GM18517 (cell line): ENCODE measurements around the gene NKAIN2.
"Not testable (repeated sequence)": the region's sequence is repeated elsewhere in the genome, so short reads cannot be mapped to it uniquely, and the experiment has no call there.

Experiments used
- ATAC-seq: cut with Tn5 transposase; IDR thresholded peaks from one replicate; pipeline ENCODE4 v1.9.1; 2021; ENCODE audit warnings: mild to moderate bottlenecking, moderate library complexity; ENCODE audit not compliant: unreplicated experiment

The NKAIN2 gene

DNA sequence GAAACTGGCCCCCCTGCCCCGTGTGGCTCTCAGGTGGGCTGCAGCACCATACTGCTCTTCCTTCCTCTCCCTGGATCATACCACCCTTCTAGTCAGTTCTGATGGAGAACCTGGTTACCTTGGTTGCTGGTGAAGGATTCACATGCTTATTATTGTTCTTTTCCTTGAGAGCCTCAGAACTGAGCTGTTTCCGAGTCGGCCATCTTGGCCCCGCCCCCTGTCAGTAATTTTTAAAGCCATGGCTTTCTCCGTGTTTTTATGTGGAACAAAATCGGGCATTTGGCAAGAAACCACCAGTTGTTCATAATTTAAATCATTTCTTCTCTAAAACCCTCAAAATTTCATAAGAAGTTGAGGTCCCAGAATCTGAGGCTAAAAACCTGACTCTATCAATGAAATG lies 493.8 kb downstream of the NKAIN2 start:
- ATAC-seq = no peak

DNA sequence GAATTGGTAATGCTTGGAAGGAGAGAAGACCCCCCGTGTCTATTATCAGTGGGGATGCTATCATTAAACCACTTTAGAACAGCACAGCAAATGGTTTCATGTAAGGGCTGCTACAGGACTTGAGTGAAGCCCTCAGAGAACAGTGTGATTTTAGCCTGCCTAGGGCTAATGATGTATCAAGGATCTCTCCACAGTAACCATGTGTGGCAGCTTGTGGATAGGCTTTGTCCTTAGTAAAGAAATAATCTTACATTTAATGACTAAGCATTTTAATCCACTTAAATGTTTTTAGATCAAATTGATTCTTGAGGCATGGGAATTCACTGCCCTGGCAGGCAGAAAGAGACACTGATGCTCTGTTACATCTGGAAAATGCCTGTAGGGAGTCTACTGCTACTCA lies 495.1 kb downstream of the NKAIN2 start:
- ATAC-seq = no peak

DNA sequence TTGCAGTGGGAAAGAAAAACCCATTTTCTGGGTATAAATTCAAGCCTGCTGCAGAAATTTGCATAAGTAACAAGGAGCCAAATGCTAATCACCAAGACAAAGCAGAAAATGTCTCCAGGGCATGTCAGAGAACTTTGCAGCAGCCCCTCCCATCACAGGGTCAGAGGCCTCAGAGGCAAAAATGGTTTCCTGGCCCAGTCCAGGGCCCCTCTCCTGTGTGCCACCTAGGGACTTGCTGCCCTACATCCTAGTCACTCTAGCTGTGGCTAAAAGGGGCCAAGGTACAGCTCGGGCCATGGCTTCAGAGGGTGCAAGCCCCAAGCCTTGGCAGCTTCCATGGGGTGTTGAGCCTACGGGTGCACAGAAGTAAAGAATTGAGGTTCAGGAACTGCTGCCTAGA lies 497.2 kb downstream of the NKAIN2 start:
- ATAC-seq = not testable (repeated sequence)

DNA sequence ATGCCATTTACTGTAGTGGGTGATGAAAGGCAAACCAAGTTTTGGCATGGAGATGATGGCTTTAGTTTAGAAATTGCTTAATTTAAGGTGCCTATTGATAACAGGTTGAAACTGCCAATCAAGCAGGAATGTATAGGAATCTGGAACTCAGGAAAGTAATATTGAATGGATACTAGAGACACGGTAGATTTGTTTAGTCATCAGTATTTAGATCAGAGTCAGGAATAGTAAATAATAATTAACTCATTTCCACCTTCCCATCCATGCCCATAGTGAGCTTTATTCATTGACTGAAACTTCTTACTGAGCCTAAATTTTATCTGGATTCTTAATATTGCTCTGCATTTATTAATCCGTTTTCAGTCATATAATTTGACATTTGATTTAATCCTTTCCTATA lies 500.3 kb downstream of the NKAIN2 start:
- ATAC-seq = no peak

DNA sequence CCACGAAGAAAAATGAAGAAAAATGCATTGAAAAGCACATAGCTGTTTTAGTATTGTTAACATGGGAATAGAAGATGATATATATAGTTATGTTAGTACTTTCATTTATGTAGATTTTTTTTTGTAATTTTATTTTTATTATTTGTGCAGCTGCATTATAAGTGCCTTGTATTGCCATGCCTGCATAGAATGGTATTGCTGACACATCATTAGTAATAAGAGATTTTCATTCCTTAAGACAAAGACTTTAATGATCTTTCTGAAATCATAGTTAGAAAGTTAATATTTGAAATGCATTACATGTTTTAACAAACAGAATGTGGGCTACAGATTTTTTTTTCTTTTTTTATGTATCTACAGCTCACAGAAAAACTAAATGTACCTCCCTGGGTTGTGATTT lies 506.5 kb downstream of the NKAIN2 start:
- ATAC-seq = no peak

DNA sequence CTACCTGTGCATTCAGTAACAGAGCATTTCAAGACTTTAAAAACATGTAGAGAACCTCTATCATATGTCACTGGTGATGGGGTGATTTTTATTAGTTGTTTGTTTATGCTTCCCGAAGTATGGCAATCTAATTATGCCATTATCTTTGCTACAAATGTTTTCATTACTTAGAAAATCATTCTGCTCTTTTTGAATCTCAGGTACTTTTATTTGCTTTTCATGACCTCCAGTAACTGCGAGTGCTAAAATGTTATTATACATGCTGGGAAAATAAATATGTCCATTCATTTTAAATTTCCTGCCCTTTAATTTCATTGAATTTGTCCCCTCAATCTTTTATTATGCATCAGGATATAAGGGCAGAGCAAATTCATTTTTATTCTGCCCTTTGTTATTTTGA lies 515.7 kb downstream of the NKAIN2 start:
- ATAC-seq = no peak

DNA sequence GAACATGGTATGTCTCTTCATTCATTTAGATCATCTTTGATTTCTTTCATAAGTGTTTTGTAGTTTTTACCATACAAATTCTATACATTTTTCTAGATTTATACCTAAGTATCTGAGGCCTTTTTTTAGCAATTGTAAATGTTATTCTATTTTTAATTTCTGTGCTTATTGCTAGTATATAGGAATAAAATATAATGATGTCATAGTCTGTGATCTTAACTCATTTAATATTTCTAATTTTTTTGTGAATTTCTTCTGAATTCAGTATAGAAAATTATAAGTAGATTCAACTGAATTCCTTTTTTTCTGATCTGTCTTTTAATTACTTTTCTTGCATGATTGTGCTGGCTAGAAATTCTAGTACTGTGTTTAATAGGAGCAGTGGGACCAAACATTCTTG lies 520.6 kb downstream of the NKAIN2 start:
- ATAC-seq = no peak

DNA sequence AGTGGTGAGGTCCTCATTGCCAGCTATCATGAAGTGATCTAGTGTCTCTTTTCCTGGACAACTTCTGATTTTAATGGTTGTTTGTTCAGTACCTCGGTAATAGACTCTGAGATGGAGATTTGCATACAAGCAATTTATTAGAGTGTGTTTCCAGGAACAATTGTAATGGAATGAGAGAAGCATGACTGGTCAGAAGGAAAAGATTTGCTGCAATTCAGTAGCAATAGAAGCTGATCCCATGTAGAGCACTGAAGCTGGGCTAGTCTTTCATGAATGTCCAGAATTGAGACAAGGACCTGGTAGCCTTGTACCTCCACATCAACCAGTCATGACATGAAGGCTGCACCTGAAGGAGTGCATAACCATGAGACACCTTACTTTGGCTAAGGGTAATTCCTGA lies 526.5 kb downstream of the NKAIN2 start:
- no peak for ATAC-seq

DNA sequence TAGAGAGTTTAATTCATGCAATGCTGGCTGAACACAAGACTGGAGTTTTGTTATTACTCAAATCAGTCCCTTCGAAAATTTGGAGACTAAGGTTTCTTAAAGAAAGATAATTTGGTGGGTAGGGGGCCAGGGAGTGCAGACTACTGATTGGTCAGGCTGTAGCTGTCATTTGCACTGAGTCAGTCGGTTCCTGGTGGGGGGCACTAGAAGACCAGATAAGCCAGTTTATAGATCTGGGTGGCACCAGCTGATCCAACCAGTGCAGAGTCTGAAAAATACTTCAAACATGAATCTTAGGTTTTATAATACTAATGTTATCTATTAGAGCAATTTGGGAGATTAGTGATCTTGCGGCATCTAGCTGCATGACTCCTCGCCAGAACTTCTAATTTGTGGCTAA lies 530.7 kb downstream of the NKAIN2 start:
- ATAC-seq = no peak

DNA sequence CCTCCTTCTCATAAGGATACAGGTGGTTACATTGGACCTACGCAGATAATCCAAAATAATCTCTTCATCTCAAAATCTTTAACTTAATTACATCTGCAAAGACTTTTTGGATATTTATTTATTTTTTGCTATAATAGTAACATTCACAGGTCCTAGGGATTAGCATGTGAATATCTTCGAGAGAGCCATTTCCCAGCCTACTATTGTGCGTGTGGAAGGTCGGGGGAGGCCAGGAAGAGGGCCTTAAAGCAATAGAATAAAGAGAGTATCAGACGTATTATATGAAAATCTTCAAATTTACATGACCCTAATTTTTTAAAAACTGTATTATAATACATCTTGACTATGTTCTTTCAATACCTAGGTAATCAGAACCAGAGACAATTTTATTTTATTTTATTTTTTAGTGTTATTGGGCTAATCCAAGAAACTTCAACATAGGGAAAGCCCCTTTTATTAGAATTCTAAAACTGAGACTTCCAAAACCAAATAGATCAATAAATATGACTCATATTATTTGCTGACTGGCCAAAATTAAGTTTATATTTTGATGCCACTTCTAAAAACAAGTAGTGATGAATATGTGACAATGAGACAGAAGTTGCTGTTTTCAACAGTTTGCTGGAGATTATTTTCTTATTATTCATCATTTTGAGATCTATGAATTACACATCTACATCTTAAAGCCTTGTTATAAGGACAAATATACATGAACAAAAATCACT lies 536.1 kb downstream of the NKAIN2 start:
- ATAC-seq = no peak

DNA sequence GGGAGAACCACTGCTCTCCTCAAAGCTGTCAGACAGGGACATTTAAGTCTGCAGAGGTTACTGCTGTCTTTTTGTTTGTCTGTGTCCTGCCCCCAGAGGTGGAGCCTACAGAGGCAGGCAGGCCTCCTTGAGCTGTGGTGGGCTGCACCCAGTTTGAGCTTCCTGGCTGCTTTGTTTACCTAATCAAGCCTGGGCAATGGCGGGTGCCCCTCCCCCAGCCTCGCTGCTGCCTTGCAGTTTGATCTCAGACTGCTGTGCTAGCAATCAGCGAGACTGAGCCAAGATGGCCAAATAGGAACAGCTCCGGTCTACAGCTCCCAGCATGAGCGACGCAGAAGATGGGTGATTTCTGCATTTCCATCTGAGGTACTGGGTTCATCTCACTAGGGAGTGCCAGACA lies 544.7 kb downstream of the NKAIN2 start:
- ATAC-seq = not testable (repeated sequence)

DNA sequence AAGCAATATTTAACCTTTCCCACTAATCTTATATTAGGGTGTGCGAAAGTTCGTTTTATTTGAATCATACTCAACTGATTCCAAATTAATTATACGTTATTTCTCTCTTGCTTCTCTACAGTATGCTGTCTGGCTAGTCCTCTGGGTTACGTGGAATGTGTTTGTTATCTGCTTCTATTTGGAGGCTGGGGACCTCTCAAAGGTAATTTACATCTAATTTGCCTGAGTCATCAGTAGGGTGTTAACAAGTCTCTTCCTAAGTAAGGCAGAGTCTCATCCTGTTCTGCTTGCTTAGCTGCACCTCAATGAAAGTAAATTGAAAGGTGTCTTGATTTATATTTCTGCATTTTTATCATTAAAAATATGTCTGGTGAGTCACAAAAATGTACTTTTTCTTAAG lies 551.5 kb downstream of the NKAIN2 start:
- ATAC-seq = no peak

DNA sequence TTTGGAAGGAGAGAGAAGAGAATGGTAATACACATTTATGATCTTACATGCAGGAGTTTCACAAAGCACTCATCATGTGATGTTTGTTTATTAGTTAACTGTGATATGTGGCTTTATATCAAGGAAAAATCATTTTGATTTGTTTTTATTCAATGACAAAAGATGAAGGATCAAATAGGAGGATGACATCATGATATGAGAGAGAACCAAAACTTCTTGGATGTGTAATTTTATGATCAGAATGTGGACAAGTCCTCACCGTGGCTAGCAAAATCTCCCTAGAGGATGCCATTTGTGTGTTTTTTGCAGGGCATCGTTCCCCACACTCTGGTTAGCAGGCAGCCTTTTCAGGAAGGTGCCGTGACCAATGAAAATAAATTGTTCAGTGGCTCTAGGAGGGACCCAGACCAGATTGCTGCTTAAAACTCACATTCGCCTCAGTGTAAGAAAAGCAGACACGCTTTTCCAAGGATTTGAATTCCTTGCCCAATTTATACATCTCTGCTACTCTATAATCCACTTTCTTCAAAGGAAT lies 552.7 kb downstream of the NKAIN2 start:
- no peak for ATAC-seq

DNA sequence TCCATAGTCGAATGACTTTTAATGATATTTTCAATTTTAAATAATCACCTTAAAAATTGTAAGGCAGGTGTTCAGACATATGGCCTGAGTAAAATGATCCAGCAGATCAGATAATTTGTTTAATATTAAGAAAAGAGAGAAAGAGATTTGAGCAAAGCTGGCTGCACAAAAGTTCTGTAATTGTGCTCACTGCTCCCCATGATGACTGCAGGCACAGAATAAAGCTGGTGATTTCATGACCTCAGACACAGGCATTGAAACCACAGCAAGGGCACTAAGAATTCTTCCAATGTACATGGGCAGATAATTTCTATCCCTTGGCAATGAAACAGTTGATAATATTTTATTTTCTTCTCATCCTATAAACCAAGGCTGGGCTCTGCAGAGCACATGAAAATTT lies 553.1 kb downstream of the NKAIN2 start:
- ATAC-seq = no peak

DNA sequence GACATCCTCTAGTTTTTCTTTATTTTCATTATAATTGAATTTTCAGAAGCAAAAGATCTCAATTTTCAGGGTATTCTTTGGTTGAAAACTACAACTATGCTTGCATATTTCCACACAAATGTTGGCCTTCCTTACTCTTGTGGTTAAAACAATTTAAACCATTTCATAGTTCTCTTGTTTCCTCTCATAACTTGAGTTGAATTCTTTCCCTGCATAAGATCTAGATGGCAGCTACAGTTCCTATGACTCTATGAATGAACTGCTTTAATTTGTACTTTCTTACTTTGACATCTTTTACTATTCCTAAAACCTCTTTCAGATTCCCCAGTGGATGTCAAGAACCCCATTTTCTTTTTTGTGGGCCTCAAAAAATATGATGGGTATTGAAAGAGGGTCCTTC lies 564.5 kb downstream of the NKAIN2 start:
- no peak for ATAC-seq

DNA sequence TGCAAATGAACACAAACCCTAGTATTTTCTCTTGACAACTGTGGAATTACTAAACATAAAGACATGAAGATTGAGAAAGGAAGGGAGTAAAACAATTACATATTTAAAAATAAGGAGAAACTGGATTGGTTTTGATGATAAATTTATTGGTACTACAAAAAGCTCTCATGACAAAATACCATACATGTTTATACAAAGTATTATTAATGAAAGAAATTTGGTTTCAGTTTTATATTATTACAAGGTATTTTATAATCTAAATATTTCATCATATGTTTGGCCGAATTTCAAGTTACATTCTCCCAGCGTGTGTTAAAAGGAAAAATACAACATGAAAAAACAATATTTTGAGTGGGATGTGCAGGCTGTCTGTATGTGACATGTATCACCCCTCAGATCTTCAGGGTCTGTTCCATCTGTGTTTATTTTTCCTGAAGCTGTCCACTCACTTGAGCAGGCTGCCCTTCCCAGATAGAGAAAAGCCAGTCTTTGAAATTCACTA lies 568.4 kb downstream of the NKAIN2 start:
- ATAC-seq = no peak

DNA sequence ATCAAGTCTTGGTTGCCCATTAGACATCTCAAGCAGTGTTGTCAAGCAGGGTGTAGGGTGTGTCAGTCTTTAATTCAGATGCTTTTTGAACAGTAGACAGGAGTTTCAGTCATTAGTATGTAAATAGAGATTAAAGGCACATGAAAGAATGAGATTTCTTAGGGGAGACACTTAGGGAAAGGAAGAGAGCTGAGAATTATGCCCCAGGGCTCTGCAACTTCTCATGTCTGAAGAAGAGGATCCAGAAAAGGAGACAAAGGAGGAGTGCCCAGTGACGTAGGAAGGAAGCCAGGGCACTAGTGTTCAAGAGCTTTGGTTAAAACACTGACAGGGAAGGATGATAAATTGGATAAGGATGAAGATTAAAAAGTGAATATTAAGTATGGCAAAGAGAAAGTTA lies 569.7 kb downstream of the NKAIN2 start:
- ATAC-seq = no peak

DNA sequence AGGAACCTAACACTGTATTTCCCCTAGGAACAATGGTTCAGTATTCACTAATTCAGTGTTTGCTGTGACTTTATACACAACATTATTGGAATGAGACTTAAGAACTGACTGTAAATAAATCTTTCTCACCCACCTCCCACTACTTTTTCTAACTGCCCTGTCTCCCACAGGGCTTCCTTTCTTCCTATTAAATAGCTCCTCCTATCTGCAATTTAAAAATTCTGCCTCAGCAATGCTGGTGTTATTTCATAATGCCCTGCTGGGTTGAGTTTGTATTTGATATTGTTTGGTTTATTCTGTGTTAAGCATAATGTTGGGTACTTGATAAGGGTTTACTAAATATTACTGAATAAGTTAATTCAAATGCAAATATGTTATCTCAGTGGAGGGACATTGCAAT lies 585.5 kb downstream of the NKAIN2 start:
- ATAC-seq = no peak

DNA sequence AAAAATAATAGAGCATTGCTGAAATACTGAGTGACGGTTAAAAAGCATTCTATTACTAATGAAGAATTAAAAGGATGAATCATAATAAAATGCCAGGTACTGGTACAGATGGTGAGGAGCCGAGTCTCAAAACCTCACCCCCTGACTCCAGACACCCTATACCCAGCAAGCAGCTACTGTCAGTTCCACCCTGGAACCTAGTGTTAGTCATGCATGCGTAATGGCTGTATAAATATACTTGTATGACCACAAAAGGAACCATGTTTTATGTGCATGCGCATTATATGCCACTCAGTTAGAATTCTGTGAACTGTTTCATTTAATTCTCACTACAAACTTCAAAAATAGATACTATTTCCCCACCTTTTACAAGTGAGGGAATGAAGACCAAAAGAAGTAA lies 589.9 kb downstream of the NKAIN2 start:
- ATAC-seq = no peak

DNA sequence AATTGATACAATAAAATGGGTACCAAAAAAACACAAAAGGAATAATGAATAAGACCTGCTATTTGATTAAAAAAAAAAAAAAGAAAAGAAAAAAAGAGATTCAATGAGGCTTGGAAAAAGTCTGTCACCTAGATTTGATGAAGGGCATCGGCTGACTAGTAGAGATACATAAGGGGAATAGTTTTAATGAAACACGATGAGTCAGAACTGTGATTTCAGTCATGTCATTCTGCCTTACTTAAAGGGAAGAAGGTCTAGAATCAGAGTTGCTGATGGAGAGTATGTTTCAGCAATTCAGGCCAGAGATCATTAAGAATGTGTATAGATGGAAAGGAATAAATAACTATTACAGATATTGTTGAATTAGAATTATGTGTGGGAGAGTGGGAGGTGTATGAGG lies 592.7 kb downstream of the NKAIN2 start:
- ATAC-seq = no peak

DNA sequence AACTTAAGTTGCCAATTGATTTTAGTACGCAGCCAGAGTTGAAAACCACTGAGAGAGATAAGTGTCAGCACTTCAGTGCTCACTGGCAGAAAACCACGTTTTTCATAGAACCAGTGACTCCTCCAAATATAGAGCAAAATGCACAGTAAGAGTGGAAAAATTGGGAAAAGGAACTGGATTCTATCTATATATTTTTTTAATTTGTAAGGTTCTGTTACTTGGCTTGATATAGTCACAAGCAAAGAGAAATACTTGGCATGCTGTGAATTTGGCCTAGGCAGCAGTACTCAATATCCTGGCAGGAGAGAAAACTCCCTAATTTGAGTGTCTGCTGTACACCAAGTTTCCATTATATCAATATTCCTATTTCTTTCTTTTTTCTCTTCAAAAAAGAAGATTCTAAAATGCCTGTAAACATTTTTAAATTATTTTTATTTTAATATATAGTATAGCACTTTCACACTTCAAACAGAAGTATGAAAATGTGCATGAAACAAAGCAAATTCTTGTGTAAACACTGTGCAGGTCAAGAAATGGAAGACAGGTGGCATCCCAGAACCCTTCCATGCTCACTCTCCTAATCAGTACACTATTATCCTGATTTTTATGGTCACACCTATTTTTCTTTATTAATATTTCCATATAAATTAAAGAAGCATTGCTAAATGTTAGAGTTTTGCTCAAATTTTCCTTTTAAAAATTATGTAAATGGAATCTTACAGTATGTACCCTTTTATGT lies 596.8 kb downstream of the NKAIN2 start:
- no peak for ATAC-seq

DNA sequence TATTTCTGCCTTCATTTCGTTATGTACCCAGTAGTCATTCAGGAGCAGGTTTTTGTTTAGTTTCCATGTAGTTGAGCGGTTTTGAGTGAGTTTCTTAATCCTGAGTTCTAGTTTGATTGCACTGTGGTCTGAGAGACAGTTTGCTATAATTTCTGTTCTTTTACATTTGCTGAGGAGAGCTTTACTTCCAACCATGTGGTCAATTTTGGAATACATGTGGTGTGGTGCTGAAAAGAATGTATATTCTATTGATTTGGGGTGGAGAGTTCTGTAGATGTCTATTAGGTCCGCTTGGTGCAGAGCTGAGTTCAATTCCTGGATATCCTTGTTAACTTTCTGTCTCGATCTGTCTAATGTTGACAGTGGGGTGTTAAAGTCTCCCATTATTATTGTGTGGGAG lies 606.8 kb downstream of the NKAIN2 start:
- not testable (repeated sequence) for ATAC-seq
